NCI-H2081 (cell line): ENCODE results near the gene KCTD19.
A peak's percentile ranks its signal among the peaks of the same experiment; 100 is the strongest.

Source experiments
- DNase-seq, 2 experiments: peaks; one replicate each; lab custom pipeline; 2025; lab: John Stamatoyannopoulos, UW

The KCTD19 gene

DNA sequence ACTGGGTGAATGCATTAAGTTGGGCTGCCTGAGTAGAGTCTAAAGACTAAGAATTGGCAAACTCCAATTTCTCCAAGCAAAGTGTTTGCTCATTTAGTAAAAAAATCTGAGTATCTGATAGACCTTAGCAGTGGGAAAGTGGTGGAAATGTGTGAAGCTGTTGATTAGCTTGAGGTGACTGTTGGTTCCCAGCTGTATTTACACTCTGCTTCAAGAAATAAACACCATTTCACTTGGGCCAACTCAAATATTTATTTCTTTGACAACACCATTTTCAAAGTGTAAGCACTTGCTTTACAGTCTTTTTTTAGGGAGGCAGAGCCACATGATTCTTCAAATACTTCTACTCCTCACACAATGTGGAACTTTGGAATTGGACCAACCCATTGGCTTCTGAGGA is 8.7 kb downstream of the KCTD19 start:
- no peak for DNase-seq

- DNase-seq: no peak
Observed at GRCh38 chr16:67312719-67313118, 13.8 kb downstream of the KCTD19 start.

GRCh38 chr16:67311607-67312488 is 14.7 kb downstream of the KCTD19 start:
- DNase-seq: no peak

DNA sequence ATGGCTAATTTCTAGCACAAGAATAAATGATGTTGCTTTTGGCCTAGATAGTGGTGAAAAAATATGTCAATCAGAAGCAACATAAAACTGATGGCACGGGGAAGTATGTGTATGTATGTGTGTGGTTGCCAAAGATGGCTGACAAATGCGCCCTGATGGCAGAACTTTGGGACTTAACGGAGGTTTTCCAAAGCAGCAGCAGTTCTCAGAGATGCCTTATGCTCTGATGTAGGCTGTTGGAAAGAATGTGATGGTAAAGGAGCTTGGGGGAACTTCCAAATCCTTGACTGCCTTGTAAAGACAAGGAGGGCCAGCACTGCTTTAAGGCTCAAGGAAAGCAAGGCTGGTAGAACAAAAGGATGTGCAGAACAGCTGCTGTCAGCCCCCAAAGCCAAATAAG is 16.0 kb downstream of the KCTD19 start:
- DNase-seq: no peak

DNA sequence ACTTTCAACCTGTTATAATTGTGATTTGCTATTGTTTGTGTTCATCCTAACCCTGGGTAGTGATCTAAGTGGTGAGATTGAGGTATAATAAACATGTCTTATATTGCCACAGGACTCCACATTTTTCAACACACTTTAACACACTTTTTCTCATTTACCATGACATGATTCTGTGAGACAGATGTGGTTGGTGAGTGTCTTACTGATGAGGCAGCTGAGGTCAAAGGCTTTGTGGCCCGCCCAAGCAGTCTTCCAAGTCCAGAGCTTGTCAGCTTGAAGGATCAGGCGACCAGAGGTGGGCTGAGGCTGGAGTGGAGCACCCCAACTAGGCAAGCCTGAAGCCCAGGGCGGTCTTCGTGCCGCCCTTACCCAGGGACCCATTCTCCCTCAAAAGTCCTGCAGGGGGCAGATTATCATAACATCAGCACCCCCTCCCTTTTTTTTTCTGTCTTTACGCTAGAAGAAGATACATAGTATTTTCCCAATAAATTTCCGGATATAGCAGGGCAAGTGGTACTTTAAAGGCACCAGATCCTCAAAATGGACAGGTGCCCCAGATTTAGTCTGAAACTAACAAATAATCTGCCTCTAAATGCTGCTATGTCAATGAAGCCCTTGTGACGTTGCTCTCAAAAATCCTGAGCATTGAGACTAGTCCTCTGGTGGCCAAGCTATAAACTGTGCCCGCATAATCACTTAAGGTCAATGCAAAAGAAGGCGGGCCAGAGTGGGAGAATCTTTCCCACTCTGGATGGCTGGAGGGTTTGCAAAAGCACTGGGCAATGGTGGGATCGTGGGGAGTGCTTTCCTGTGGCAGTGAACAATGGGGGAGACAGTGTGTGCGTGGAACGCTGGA is 21.1 kb downstream of the KCTD19 start:
- no peak for DNase-seq

- DNase-seq: no peak
Observed at GRCh38 chr16:67304020-67304419, 22.5 kb downstream of the KCTD19 start.

DNA sequence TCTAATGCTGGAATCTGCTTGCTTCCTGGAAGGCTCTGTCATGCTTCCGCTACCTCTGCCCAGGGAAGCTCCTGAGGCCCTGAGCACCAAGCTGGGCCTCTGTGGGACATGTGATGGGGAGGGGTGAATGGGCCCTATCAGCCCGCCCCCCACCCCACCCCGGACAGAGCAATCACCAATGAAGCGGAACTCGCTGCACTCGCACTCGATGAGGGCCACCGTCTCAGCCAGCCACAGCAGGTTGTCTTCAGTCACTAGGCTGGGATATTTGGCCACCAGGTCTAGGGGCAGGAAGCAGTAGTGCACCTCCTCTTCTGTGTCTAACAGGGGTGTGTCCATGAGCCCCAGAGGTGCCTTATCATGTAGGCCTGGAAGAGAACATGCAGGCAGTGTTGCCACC is 23.6 kb downstream of the KCTD19 start:
- DNase-seq: no peak

GRCh38 chr16:67302076-67302475 is 24.5 kb downstream of the KCTD19 start:
- DNase-seq: no peak

- no peak for DNase-seq
Observed at GRCh38 chr16:67301080-67301782, 25.3 kb downstream of the KCTD19 start.

DNA sequence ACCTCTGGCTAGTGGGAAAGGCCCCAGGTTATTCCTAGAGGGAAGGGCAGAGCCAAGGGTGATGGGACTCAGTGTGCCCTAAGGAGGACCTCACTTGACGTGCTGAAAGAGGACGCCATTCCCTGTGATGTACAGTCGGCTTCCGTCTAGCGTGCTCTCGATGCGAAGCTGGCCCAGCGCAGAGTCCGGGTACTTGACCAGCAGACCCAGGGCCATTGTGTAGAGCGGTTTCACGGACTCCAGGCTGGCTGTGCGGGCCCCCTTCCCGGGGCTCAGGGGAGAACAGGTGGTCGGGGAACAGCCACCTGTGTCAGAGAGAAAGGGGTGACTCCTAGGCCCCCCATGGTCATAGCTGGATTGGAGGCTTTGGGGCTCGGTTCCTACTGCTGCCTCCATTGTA is 27.3 kb downstream of the KCTD19 start:
- no peak for DNase-seq

DNA sequence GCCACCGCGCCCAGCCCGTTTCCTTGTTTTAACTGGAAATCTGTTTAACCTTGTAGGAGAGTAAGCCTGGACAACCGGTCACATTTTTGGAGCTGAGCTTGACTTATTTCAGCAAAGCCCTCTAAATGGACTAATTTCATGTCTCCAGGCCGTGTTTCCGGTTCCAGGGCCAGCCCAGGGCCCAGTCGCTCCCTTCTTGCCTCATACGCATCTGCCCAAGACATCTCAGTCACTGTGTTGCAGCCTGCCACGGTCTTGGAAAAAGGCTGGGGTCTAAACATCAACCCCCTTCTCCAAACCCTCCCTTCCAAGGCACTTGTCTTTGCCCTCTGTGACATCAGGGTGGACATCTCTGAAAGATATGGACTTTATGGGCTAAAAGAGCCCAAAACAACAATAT is 28.3 kb downstream of the KCTD19 start:
- no peak for DNase-seq

- DNase-seq: no peak
Observed at GRCh38 chr16:67296420-67296819, 30.1 kb downstream of the KCTD19 start.

DNA sequence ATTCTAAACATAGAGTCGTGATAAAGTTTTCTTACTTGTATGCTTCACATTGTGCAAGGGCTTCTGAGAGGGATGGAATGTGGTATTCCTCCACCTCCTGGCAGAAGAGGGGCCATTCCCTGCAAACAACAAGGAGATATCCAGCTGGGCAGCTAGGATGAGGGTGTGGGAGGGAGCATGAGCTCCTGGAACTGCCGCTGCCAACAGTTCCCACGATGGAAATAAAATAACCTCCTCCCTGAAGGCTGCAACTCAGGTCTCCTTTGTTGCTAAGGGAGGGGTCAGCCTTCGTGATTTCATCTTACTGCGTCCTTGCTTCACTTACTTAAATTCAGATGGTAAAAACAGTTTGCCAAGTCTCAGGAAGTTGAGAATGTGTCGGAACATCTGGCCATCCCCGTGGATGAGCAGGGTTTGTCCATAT is 31.6 kb downstream of the KCTD19 start:
- no peak for DNase-seq

GRCh38 chr16:67294171-67294757 is 32.3 kb downstream of the KCTD19 start:
- no peak for DNase-seq

- no peak for DNase-seq
Observed at GRCh38 chr16:67291461-67291860, 35.1 kb downstream of the KCTD19 start.

- DNase-seq: no peak
Observed at GRCh38 chr16:67287960-67288359, 38.6 kb downstream of the KCTD19 start.

DNA sequence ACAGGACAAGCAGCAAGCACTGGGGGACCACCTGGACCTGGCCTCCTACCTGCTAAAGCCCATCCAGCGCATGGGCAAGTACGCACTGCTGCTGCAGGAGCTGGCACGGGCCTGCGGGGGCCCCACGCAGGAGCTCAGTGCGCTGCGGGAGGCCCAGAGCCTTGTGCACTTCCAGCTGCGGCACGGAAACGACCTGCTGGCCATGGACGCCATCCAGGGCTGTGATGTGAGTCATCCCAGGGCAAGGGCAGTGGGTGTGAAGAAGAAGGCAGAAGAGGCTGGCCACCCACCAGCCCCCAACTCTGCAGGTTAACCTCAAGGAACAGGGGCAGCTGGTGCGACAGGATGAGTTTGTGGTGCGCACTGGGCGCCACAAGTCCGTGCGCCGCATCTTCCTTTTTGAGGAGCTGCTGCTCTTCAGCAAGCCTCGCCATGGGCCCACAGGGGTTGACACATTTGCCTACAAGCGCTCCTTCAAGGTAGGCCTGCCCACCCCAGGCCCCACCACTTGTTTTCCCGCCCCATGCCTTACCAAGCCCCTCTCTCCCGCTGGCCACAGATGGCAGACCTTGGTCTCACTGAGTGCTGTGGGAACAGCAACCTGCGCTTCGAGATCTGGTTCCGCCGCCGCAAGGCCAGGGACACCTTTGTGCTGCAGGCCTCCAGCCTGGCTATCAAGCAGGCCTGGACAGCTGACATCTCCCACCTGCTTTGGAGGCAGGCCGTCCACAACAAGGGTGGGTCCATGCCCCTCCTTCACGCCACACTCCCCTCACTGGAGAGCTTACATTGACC is 39.9 kb downstream of the KCTD19 start:
- no peak for DNase-seq

- DNase-seq: peak; percentile 81 to 91
Observed at GRCh38 chr16:67284699-67285646, 41.6 kb downstream of the KCTD19 start.

DNA sequence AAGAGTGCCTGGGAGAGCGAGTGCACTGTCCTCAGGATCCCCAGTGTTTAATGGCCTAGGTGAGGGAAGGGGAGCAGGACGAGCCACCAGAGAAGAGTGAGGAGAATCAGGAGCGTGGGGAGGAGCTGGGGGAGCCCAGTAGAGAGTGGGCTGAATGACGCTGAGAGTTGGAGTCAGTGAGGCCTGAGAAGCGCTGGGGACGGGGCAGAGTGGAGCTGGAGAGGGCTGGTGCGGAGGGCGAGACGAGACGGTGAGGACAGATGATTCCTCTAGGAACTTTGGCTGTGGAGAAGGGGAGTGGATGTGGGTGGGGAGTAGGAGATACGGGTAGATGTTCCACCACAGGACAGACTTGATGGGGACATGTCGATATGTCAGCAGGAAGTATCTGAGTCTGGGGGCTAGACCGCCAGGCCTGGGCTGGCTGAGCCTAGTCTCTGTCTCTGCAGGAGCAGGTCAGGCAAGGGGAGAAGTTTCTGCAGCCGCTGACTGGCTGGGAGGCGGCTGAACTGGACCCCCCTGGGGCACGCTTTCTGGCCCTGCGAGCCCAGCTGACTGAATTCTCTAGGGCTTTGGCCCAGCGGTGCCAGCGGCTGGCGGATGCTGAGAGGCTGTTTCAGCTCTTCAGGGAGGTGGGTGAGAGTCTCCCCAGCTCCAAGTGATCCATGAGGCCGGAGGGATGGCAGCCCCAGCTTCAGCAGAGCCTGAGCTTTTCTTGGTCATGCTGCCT is 42.5 kb downstream of the KCTD19 start:
- DNase-seq: peak in 1 of 2 experiments; percentile 9
